MM.1S (cell line): ENCODE results near the gene ERG.

ENCODE experiments used
- CTCF ChIP-seq: fragments of 300-600 bp; sonication (generic); IDR thresholded peaks from 2 replicates; pipeline ENCODE4 v1.5.1; 2016; ENCODE audit warnings: antibody characterized with exemption, low read length, mixed read lengths
- EZH2 ChIP-seq: fragments of 300-600 bp; sonication (generic); optimal IDR thresholded peaks from 2 replicates; pipeline ENCODE3; 2017; ENCODE audit warnings: low read depth, mild to moderate bottlenecking, antibody characterized with exemption, low read length, mixed read lengths
- EZH2phosphoT487 ChIP-seq: fragments of 300-600 bp; sonication (generic); IDR thresholded peaks from 2 replicates; pipeline ENCODE4 v1.6.1; 2018; ENCODE audit warnings: antibody characterized with exemption, low read length

- TF ChIP-seq CTCF (no peak), EZH2phosphoT487 (no peak), EZH2 (no peak)
Observed at GRCh38 chr21:38470755-38471154, 27.5 kb downstream of the ERG start.
